Measurements from ENCODE around the gene ALPK3.

Gene ALPK3

DNA sequence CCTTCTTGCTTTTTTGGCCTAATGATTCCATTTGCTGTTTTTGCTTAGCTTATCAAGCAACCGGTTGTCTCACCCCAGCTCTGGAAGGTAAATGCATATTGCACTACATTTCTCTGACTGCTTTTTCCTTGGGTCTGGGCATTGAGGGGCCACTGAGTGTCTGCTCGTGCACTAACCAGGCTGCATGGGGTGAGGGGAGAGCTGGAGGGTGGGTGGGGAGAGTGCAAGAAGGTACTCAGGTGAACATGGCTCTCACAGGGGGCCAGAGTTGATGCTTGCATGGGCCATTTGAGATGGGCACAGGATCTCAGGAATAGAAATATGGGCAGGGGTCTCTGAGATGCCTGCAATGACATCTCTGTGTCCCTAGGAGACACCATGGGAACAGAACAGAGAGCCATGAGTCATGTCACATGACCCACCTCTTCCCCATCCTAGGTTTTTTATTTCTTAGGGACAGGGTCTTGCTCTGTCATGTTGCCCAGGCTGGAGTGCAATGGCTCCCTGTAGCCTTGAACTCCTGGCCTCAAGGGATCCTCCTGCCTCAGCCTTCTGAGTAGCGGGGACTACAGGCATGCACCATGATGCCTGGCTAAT is 6.2 kb downstream of the ALPK3 start:
- DNase-seq (ENCODE audit: low read depth) = no peak

DNA sequence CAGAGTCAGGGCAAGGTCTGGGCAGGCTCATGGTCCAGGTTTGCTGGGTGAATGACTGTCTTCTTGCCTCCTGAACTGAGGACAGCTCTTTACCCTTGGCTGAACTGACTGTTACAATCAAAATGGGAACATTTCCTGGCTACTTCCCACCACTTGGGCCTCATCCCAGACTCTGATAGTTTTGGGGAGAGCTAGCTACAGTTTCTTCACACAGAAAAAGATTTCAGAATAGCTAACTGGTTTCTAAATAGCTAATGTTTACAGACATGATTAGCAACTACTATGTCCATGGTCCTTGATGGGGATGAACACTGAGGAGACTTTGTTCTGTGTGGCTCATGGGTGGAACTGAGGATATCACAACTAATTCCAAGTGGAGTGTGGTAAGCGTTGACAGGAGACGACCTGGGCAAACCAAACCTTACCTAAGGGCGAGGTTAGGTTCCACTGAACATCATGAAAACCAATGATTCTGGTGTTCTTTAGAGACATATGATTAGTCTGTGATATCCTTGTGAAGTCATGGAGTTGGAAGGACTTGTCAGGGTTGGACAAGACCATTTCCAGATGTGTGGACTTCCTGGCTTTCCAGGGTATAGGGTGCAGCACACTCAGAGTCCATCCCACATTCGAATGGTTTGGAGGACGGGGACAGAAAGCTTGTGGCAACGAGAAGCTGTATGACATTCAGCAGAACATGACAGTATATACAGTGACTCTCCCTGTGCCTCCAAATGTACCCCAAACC is 7.3 kb downstream of the ALPK3 start:
- DNase-seq (ENCODE audit: low read depth) = peak; percentile 73

DNA sequence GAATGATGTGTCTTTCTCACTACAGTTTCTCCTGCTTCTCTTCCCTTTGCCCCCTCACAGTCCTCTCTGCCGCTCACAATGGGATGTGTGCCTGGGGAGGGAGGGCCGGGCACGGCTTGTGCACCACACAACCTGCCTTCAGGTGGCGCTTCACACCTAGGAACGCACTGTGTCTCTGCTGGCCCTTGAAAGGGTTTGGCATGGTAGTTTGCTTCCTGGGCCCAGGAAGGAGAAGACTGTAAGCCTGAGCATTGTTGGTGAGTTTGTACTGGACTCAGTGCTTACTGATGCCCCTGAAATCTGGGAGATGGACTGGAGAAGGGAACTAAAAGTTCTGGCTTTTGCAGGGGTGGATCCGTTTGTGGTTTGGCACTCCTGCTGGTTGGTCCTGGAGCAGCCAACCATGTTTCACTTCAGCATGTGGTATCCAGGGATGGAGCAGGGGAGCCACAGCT is 9.2 kb downstream of the ALPK3 start:
- no peak for DNase-seq (ENCODE audit: low read depth)

DNA sequence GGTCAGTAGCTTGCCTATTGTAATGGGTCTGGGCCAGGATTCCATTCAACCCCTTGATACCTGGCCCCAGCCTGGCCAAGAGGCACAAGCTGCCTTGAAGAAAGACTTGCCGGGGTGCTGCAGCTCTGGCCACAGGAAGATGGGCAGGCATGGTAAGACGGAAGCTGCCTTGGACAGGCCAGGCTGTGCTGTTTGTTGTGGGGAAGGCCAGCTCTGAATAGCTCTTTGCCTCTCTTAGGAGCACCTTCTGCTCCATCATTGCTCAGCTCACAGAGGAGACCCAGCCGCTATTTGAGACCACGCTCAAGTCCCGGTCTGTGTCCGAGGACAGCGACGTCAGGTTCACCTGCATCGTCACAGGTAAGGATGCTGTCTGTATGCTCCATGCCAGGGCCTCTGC is 10.1 kb downstream of the ALPK3 start:
- DNase-seq (ENCODE audit: low read depth) = no peak

DNA sequence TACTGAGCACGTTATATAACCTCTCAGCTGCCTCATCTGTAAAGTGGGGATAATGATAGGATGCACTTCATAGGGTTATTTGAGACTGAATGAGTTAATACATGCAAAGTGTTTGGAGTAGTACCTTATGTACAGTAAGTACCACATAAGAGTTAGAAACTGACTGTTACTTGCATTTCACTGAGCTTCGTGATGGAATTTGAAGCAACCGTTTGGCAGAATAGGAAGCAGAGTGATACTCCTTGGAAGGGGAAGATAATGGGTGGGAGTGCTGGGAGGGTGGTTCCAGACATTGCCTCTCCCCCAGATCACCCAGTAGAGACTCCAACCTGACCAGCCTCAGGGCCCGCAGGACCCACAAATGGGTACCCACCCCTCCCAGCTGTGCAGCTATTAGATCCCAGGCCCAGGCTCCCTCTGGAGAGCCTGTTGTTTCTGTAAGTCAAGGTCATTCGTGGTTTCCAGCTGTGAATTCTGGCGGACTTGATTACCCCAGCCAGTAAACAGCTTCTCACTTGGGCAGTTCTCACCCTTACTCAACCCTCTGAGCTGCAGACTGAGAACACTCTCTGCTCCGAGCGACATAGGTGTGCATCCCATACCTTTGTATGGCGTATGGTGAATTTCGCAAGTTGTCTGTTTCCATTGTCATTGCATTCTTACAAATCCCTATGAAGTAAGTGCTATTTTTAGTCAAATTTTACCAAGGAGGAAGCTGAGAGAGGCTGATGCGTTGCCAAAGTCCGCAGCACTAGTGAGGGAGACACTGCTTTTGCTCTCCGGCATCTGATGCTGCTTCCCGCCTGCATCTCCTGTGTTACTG is 11.1 kb downstream of the ALPK3 start:
- no peak for DNase-seq (ENCODE audit: low read depth)

DNA sequence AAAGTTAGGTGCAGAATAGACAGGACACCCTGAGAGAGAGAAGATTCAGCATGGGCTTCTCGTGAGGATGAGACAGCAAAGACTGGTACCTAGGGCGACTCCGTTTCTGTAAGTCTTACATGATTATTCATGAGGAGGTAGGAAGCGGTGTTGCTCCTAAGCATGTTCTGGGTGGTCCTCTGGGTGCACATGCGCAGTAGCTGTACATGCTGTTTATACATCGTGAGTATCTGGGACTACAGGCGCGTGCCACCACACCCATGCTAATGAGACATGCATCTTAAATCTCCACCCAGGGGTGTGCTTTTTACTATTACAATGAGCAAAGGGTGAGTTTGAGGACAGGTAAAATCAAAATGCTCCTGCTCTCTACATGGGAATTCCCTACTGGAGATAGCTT is 12.3 kb downstream of the ALPK3 start:
- DNase-seq (ENCODE audit: low read depth) = no peak

DNA sequence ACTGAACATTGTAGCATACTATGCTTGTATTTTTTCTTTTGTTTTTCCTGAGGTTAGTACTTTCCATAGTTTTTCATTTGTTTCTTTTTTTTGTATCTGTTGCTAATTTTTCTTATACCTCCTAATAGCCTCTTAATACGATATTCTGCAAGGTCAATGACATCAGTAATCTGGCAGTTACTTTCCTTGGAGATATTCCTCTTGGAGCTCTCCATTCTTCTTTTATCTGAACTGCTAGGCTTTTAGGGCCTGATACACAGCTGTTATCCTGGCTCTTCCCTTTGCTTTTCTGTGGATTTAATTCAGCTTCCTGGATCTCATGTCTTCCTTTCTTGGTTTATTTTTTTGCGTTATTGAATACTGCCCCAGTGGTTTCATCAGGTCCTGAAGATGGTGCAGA is 12.9 kb downstream of the ALPK3 start:
- DNase-seq (ENCODE audit: low read depth) = no peak

DNA sequence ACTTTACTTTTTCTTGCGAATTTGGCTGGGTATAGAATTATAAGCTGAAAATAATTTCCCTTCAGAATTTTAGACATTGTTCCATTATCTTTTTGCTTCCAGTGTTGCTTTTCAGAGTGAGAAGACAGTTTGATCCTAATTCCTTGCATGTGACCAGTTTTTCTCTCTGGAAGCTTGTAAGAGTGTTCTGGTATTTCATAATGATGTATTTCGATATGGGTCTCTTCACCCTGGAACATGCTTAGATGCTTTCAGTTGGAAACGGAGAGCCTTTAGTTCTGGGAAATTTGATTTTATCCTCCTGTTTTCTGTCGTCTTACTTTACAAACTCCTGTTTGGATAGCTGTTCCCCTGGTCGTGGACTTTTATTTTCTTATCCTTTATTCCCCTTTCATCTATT is 13.9 kb downstream of the ALPK3 start:
- DNase-seq (ENCODE audit: low read depth) = no peak

DNA sequence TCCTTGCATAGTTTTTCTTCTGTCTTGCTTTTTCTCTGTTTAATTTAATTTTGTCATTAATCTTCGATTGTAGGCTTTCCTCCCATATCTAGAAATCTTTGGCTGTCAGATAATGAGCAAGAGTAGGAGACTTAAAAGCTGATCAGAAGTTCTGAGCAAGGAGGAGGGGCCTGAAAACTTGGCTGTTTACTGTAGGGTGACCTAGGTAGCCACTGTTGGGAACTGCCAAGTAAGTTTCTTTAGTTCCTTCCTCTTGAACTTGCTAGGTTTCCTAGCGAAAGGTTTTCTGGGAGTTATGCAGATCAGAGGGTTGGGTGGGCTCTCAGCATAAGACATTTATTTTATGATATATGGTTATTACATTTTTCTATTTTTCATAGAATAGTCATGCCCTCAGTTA is 14.5 kb downstream of the ALPK3 start:
- DNase-seq (ENCODE audit: low read depth) = no peak

DNA sequence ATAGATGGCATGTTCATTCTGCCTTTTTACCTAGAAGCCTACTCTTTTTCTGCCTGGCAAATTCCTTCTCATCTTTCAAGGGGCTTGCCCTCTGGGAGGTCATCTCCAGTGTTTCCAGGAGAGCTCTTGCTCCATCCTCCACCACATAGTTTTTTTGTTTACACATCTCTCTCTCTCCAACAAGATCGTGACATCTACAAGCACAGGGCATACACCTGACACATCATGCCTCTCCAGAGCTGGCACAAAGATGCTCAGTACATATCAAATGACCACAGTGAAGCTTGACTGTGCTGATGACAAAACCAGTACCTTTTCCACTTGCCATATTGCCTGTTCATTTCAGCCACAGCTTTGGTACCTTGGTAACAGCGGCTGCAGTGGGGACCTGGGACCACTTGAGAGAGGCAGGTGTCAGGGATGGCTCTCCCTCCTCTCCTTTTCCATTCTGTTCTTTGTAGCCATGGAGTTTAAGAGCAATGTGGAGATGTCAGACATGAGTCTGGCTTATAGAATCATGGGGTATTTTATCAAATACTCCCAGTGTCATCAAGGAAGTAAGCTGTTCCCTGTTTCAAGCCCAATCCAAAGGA is 15.4 kb downstream of the ALPK3 start:
- DNase-seq (ENCODE audit: low read depth) = no peak

DNA sequence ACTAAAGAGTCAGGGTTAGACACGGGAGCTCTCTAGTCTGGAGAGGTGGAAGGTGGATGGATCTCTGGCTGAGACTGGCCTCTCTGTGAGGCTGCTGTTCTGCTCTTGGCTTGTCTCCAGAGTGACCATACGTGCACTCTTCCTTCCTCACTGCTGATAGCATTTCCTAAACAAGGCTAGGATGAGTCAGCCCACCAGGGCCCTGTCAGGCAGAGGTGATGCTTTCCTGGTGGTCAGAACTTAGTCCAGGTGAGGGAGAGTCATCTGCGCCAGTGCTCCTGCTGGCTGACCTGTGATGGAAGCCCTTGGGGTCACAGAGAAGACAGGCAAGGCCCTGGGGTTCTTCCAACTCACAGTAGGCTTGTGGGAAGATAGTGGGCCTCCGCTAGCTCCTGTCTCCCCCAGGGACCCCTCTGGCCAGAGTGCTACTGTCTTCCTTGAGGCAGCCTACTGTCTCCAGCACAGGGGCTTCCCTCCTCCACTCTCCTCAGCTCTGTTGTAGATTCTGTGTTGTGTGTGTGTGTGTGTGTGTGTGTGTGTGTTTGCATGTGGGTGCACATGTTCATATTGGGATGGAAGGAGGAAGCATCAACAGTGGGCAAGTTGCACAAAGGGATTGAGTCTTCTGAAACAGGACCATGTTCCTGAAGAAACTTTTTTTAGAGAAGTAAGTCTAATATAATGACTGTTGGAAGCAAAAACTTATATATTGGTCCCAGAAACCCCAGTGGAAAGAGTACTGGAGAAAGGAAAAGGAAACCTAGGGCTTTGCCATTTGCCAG is 16.5 kb downstream of the ALPK3 start:
- no peak for DNase-seq (ENCODE audit: low read depth)

DNA sequence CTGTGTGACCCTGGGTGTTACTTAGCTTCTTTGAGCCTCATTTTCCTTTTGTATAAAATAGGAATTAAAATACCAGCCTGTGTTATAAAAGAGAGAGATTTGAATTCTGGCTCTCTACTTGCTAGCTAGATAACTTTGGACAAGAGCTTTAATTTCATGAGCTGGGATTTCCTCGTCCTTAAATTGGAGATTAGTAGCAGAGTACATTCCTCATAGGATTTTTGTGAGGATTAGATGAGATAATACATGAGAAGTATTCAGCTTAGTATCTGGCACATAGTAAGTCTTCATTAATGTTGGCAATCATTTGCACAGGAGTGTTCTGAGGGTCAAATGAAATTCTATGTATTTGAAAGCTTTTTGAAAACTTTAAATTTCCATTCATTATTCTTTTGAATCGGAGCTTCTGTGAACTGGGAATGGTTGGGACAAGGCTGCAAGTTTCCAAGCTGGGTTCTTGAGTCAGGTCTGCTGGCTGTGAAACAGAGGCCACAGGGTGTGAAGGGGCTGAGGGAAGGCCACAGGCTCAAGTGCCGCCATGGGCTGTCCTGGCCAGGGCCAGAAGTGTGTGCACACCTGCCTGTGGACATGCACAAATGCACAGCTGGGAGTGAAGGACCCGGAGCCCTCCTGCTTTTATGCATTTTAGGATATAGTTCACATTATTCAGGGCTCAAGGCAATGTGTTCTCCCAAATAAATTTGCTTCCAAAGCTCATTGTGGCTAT is 17.2 kb downstream of the ALPK3 start:
- DNase-seq (ENCODE audit: low read depth) = no peak

DNA sequence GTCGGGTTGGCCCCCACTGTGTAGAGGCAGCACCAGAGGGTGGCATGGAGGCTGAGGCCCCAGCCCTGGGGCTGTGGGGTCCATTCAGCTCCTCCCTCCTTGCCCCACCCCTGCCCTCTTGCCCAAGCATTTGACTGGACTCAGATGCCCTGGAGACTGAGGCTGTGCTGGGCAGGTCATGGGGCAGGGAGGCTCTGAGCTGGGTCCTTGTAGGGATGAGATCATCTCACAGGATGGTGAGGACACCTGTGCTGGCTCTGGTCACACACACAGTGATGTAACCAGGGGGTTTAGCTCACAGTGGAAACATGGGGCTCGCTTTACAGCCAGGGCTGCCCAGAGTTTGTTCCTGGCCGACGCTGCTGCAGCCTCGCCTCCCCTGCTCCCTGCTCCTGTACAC is 17.8 kb downstream of the ALPK3 start:
- no peak for DNase-seq (ENCODE audit: low read depth)

DNA sequence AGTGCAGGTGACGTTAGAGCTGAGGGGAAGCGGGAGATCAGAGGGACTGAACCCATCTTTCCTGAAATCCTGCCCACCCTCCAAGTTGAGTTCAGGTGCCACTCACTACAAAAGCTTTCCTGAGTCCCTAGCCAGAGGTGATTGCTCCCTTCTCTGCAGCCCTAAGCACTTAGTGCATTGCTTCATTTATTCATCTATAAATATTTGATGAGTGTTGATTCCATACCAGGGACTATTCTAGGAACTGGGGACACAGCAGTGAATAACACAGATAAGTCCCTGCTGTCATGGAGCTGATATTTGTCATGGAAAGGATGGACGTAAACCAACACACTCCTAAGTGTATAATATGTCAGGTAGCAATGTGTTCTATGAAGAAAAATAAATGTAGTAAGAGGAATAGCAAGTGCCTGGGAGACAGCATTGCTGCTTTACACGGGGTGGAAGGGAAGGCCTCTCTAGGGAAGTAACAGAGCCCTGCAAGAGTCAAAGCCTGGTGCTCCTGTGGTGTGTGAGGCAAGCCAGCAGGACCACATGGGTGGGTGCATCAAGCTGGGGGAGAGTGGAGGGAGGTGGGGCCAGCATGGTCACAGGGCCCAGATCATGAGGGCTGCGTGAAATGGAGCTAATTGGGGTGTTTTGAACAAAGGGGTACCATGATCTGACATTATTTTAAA is 18.6 kb downstream of the ALPK3 start:
- no peak for DNase-seq (ENCODE audit: low read depth)

DNA sequence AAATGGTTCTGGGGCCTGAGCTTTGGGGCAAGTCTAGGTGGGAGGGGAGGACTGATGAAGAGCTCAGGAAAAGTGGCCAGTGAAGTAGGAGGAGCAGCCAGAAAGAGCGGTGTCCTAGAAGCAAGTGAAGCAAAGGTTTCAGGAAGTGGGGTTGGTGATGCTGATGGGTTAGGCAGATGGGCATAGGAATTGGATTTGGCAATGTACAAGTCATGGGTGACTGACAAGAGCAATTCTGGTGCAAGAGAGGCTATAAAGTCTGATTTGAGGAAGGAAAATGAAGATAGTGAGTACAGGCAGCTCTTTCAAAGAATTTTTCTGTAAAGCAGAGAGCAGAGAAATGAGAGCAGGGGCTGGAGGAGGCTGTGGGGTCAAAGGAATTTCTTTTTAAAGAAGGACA is 19.7 kb downstream of the ALPK3 start:
- DNase-seq (ENCODE audit: low read depth) = no peak

DNA sequence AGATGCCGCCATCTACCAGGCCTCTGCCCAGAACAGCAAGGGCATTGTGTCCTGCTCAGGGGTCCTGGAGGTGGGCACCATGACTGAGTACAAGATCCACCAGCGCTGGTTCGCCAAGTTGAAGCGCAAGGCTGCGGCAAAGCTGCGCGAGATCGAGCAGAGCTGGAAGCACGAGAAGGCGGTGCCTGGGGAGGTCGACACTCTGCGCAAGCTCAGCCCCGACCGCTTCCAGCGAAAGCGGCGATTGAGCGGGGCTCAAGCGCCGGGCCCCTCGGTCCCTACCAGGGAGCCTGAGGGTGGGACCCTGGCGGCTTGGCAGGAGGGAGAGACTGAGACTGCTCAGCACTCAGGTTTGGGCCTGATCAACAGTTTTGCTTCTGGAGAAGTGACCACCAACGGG is 22.6 kb downstream of the ALPK3 start:
- DNase-seq (ENCODE audit: low read depth) = no peak

DNA sequence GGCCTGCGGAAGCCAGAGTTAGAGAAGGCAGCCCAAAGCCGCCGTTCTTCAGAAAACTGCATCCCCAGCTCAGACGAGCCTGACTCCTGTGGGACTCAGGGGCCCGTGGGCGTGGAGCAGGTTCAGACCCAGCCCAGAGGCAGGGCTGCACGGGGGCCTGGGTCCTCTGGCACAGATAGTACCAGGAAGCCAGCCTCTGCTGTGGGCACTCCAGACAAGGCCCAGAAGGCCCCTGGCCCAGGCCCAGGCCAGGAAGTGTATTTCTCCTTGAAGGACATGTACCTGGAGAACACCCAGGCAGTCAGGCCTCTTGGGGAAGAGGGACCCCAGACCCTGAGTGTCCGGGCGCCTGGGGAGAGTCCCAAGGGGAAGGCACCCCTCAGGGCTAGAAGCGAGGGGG is 23.1 kb downstream of the ALPK3 start:
- DNase-seq (ENCODE audit: low read depth) = no peak

DNA sequence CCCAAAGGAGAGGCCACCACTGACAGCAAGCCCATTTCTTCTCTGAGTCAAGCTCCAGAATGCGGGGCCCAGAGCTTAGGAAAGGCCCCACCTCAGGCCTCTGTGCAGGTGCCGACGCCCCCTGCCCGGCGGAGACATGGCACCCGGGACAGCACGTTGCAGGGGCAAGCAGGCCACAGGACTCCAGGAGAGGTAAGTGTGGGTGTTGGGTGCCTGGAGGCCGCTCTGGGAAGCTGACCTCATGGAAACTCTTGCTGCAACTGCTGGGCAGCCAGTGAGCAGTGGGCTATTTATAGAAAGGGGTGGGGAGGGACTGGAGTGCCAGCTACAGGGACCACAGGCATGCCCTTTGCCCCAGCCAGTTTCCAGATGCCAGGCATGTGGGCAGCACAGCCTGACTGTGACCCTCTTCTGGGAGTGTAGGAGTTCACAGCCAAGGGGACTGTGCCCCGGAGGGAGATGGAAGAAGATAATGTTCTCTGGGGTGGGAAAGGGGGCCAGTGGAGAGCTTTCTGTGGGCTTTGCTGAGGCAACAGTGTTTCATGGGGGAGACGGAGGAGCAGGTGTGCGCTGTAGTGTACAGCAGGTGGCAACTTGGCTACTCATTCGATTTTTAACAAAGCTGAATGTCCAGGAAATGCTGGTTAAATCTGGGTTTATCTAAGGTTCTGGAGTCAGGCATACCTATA is 23.7 kb downstream of the ALPK3 start:
- DNase-seq (ENCODE audit: low read depth) = peak; percentile 74

DNA sequence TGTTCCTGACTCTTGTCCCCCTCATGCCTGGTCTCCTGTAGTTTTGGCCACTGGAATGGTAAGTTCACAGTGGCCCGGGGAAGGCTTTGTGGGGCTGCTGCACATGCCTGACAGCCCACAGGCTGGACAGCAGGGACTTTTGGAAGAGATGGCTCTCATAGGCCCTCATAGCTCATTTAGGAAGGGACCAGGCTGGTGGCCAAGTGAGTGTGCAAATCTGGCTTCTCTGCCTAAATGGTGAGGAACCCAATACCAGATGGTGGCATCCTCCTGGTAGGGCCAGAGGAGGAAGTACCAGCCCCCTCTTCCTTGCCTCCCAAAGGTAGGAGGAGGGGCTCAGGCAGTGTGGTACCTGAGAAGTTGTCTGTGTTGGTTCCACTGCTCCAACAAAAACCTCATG is 25.6 kb downstream of the ALPK3 start:
- no peak for DNase-seq (ENCODE audit: low read depth)

DNA sequence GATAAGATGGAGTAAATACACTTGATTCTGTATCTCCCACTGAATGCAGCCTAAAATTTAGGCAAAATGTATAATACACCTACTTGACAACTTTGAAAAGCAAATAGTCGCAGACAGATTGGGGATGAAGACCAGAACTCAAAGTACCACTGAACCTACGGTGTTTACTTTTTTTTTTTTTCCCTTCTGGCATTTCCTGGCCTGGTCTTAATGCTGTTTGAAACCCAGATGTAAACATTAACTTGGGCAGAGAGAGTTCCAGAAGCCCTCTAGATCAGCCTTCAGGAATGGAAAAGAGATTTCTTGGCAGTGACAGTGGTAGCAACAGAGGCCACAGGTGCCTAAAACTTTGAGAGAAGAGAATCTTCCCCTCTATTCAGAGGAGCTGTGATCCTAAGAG is 27.8 kb downstream of the ALPK3 start:
- DNase-seq (ENCODE audit: low read depth) = no peak
